ENCODE data around the gene CC2D2A.
"Not testable (repeated sequence)": the region's sequence is repeated elsewhere in the genome, so short reads cannot be mapped to it uniquely, and the experiment has no call there.

CC2D2A gene

DNA sequence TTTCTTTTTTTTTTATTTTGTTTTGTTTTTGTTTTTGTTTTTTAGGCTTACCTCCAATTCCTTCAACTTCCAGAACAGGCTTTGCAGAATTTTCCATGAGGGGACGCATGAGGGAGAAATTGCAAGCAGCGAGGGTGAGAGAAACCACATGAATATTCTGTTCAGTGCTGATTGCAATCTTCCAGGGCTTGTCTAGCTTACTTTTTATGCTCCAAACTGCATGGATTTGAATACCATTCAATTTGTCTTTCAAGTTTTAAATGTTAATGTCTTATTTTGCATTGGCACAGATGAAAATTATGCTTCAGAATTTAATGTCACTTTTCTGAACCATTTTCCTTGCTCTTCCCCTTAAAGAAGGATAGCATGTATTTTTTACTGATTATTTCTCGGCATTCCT, 32.7 kb downstream of the CC2D2A start:
- no peak for DNase-seq
- in situ Hi-C loops (cut with MboI; ENCODE audit: low pct_unique_long_range_greater_than_20kb, low sequenced_read_pairs): no loop called here

DNA sequence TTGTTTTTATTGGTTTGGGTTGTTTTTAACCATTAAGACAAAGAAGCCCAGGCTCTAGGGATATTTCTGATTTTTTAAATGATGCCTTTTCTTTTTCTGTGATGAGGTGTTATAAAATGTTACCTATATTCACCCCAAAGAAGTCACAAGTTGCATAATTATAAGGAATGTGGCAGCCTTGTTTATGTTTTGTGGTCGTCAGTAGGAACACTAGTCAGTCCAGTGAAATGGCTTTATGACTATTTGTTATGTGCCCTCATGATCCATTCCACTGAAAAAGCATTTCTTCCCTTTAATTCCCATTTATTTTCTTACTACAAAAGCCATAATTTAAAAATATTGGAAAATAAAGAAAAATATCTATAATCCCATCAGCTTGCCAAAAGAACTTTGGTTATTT, 34.4 kb downstream of the CC2D2A start:
- no peak for DNase-seq
- in situ Hi-C loops (cut with MboI; ENCODE audit: low pct_unique_long_range_greater_than_20kb, low sequenced_read_pairs): no loop called here

DNA sequence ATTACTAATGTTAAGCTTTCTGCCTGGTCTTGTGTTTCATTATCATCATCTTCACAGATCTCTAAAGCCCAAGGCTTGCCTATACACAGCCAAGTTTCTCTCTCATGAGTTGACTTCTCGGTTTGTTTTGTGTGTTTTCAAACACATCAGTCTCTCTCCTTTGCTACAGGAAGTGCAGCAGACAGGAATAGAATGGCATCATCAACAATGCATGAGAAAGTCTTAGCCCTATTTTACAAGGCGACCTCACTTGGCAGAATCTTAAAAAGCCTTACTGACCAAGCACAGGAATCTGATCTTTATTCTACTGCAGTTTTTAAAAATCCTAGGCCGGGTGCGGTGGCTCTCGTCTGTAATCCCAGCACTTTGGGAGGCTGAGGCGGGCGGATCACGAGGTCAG, 36.8 kb downstream of the CC2D2A start:
- in situ Hi-C loops (cut with MboI; ENCODE audit: low pct_unique_long_range_greater_than_20kb, low sequenced_read_pairs): no loop called here
- DNase-seq: no peak

DNA sequence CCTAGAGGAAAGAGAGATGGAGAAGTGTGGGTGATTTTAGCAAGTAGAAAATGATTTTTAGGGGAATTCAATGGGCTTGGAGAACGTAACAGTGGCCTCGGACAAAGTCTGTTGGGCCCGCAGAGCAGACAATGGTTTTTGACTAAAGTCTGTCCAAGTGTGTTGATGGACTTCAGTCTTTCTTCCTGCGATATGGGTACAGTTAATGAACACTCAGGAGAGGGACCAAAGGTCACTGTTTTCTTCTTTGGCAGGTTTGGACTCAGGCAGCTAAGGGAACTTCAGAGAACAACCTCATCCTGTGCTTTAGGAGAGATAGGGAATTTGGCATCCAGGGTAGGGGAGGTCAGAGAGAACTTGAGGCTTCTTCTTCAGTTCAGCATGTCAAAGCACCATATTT, 38.0 kb downstream of the CC2D2A start:
- in situ Hi-C loops (cut with MboI; ENCODE audit: low pct_unique_long_range_greater_than_20kb, low sequenced_read_pairs): no loop called here
- no peak for DNase-seq

DNA sequence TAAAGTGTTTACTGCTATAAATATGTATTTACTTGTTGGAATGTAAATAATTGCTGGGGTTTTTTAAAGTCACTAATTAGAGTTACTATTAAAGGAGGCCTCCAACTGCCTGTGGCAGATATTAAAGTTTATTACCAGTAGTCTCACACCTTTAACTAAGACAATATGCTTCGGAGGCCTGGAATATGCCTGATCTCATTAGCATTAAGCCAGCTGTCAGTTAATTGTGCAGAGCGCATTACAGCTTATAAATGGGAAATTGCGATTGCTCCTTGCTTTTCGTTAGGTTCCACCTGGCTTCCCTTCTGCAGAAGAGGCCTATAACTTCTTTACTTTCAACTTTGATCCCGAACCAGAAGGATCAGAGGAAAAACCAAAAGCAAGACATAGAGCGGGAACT, 41.3 kb downstream of the CC2D2A start:
- in situ Hi-C loops (cut with MboI; ENCODE audit: low pct_unique_long_range_greater_than_20kb, low sequenced_read_pairs): no loop called here

DNA sequence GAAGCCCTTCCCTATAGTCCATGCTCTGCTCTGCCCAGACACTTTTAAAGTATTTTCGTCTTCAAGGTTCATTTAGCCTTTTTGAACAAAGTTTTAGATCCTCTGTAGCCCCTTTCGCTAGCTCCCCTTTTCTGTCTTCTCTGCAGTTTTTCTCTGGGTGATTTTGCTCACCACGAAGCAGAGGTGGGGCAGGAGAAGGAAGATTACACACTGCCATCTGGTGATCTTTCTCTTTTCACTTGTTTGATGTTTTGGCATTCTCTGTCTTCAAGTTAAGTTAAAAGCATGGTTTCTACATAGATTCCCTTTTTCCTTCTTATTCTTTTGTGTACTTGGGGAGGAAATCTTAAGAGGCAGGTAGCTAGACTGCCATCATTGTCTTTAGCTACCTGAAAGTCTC, 43.9 kb downstream of the CC2D2A start:
- in situ Hi-C loops (cut with MboI; ENCODE audit: low pct_unique_long_range_greater_than_20kb, low sequenced_read_pairs): no loop called here

More for the DNA sequence above, 41.3 kb downstream of the CC2D2A start:
- no peak for DNase-seq

DNA sequence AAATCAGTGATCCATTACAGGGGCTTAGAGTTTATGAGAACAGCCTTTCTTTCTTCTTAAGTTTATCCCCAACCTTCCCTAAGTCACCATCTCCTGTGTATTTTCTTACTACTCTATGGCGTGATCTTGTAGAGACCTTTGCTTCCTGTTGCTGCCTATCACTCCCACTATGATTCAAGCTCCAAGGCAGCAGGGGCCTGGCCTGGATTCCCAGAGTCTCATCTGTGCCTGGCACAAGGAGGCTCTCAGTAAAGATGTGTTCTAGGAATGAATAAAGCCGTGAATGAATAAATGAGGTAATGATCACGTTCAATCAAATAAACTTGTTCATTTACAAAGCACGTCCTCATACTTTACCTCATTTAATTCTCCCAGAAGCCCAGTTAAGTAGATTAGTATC, 45.4 kb downstream of the CC2D2A start:
- DNase-seq: no peak
- in situ Hi-C loops (cut with MboI; ENCODE audit: low pct_unique_long_range_greater_than_20kb, low sequenced_read_pairs): no loop called here

More for the DNA sequence above, 43.9 kb downstream of the CC2D2A start:
- DNase-seq: no peak

DNA sequence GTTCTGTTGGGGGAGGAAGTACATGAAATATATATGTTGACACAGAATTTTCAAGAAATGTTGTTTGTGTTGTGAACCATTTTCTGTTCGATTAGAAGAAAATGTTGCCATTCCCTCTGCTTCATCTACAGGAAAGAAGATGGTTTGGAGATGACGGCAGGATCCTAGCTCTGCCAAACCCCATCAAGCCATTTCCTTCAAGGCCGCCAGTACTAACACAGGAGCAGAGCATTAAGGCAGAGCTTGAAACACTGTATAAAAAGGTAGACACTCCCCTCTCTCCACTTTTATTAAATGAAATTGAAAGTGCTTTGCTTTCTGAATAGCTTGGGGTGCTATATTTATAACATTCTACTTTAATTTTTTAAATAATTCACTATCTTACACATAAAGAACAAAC, 46.8 kb downstream of the CC2D2A start:
- in situ Hi-C loops (cut with MboI; ENCODE audit: low pct_unique_long_range_greater_than_20kb, low sequenced_read_pairs): no loop called here
- no peak for DNase-seq

DNA sequence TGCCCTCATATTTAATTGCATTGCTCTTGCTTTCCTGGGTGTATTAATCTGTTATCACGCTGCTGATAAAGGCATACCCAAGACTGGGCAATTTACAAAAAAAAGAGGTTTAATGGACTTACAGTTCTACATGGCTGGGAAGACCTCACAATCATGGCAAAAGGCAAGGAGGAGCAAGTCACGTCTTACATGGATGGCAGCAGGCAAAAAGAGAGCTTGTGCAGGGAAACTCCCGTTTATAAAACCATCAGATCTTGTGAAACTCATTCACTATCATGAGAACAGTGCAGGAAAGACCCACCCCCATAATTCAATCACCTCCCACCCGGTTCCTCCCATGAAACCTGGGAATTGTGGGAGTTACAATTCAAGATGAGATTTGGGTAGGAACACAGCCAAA, 48.0 kb downstream of the CC2D2A start:
- in situ Hi-C loops (cut with MboI; ENCODE audit: low pct_unique_long_range_greater_than_20kb, low sequenced_read_pairs): not testable (repeated sequence)

DNA sequence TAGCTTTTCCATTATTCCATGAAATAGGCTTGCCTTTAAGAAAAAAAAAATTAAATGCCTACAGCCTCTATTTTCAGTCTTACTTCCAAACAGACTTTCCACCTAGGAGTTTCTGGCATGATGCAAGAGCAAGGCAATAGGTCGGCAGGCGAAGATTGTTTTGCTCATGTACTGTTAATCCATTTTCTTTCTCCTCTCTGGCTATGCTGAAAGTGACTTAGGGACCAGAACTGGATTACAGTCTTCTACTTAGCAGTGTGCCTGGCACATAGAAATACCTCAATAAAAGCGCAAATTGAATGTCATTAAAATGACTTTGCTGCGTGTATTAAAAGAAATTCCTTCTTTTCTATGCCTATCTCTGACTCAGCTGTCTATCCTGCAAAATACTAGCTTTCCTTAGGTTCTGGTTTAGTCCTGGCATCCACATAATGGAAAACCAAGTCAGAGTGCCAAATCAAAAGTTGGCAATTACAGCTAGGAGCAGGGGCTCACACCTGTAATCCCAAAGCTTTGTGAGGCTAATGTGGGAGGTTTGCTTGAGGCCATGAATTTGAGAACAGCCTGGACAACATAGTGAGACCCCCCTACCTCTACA, 51.9 kb downstream of the CC2D2A start:
- DNase-seq: no peak
- in situ Hi-C loops (cut with MboI; ENCODE audit: low pct_unique_long_range_greater_than_20kb, low sequenced_read_pairs): no loop called here

More for the DNA sequence above, 48.0 kb downstream of the CC2D2A start:
- DNase-seq: not testable (repeated sequence)

DNA sequence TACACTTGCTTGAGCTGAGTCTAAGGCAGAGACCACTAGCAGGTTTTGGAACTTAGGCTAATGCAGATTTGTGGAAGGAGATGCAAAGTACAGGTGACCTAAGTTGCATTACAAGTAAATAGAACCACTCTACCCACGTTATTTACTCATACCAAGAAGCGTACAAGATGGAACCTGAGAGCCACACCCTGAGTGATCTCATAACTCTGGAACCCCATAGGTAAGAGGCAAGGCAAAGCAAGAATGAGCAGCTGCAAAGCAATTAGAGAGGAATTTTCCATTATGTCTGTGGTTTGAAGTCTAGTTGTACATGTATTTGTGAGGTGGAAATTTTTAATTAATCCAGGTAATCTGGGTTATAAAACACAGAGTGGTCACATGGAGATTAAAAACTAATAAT, 55.4 kb downstream of the CC2D2A start:
- in situ Hi-C loops (cut with MboI; ENCODE audit: low pct_unique_long_range_greater_than_20kb, low sequenced_read_pairs): no loop called here
- no peak for DNase-seq

DNA sequence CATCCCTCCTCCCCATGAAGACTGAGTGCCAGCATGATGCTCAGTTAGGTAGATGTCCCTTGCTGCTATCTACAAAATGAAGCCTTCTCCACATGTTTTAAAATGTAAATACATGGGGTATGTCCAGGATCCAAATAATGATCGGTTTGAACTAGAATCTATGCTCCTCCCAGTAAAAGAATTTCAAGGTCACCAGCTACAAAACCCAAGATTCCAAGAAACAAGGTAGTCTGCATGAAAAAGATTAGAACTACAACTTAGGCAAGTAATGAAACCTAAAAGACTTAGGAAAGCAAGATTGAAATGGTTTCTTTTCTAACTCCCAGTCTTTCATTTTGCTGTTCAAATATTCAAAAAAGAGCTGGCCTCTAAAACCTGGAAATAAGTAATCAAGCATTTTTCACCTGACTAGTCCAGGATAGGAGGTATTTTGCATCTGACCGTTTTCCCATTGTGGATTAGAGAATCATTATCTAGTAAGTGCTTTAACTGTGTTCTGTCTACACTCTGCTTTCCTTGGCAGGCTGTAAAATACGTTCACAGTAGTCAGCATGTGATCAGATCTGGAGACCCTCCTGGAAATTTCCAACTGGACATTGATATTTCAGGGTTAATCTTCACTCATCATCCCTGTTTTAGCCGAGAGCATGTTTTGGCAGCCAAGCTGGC, 57.4 kb downstream of the CC2D2A start:
- in situ Hi-C loops (cut with MboI; ENCODE audit: low pct_unique_long_range_greater_than_20kb, low sequenced_read_pairs): no loop called here
- DNase-seq: no peak

DNA sequence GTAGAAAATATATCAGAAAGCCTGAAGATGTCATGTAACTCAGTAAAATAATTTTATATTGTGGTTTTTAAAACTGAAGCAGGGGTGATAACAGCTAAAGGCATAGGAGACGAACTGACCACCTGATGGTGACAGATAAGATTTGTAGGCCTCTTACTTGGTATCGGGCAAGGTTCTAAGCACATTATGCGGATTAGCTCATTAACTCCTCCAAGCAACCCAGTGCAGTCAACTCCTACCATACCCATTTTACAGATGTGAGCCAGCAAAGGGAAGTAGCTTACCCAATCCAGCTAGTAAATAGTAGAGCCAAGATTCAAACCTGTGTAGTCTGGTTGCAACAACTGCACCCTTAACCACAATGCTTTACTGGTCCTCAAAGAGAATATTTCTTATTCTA, 62.1 kb downstream of the CC2D2A start:
- no peak for DNase-seq
- in situ Hi-C loops (cut with MboI; ENCODE audit: low pct_unique_long_range_greater_than_20kb, low sequenced_read_pairs): no loop called here

DNA sequence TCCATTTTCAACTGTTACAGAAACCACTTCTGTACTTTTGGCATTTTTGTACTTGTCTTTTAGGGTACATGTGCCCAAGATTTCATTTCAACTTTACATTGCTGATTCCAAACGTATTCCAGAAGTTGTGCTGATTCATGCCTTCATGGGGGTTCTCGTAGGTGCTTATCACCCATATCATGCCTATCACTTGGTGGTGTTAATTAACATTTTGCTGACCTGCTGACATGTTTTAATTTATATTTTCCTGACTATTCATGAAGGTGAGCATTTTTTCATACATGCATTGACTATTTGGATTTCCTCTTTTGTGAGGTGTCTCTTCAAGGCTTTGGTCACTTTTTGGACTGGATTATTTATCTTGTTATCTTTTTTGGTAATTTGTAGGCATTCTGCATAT, 64.1 kb downstream of the CC2D2A start:
- in situ Hi-C loops (cut with MboI; ENCODE audit: low pct_unique_long_range_greater_than_20kb, low sequenced_read_pairs): no loop called here
- no peak for DNase-seq

DNA sequence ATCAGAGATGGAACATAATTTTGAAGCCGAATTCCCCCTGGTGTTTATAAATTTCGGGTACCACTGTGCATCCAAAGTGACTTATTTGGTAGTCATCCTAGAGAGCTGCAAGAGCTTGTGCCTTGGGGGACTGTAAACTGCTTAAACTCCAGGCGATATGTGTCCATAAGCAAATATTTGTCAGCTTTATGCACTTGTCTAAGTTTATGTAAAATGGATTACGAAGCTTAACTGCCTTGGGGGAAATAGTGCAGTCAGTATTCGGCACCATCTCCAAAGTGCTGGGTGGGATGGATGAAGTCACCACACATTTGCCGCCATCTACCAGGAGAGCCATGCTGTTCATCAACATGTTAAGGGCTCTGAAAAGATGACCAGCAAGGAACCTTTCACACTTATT, 65.9 kb downstream of the CC2D2A start:
- DNase-seq: no peak
- in situ Hi-C loops (cut with MboI; ENCODE audit: low pct_unique_long_range_greater_than_20kb, low sequenced_read_pairs): no loop called here

DNA sequence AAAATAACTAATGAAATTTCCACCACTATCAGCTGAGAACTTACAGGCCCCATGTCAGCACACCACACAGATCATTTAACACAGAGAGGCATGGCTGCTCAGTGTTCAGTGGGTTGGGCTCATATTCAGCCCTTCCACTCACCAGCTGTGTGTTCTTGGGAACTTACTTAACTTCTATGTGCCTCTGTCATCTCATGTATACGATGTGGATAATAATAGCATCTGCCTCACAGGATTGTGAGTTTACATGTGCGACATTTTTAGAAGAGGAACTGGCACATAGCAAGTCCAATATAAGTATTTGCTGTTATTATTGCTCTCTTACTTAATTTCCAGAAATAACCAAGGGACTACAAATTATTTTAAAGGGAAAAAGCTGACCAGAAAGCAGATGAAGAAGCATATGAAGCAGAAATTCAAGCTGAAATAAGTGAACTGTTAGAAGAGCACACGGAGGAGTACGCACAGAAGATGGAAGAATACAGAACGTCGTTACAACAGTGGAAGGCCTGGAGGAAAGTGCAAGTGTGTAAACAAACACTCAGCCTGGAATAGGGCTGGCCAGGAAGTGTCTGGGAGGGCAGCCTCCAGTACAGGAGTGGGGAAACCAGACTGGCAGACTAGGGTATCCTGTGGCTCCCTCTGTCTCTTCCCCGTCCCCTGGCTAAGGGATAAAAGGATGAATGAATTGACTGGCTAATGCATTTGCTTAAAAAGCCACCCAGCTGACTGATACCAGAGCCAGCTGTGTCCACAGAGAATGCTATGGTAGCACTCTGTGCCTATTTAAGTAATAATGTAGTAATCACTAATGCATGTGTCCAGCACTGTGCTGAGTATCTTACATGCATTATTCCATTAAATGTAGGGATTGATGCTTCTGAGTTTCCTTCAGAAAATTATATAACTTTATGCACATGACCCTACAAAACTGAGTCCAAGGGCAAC, 67.1 kb downstream of the CC2D2A start:
- DNase-seq: no peak

DNA sequence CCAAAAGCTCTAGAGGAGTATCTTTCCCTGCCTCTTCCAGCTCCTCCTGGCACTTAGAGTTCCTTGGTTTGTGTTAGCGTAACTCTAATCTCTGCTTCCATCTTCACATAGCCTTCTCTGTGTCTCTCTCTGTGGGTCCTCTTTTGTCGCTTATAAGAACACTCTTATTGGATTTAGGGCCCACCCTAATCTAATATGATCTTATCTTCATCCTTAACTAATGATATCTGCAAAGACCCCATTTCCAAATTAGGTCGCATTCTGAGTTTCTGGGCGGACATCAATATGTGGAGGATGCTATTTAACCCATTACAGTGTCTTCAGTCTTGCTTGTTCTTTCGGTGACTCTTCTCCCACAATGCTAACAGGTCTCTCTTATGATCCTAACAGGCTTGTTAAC, 72.3 kb downstream of the CC2D2A start:
- in situ Hi-C loops (cut with MboI; ENCODE audit: low pct_unique_long_range_greater_than_20kb, low sequenced_read_pairs): no loop called here
- no peak for DNase-seq

More for the DNA sequence above, 67.1 kb downstream of the CC2D2A start:
- in situ Hi-C loops (cut with MboI; ENCODE audit: low pct_unique_long_range_greater_than_20kb, low sequenced_read_pairs): no loop called here

DNA sequence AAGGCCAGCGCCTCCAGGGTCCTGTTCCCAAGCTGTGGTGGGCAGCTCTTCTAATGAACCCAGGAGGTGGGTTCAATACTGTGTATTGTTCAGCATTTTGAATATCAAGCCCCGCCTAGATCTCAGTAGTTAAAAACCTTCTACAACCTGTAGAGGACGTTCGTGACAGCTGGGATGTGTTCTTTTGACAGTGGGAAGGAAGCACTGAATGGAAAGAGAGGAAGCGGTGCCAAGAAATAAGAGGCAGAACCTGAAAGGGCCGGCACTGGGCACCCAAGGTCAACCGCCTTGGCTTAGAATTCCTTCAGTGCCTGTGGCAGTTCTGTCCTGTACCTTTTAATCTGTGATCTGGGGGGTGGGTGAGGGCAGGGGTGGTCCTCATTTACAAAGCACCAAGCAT, 73.1 kb downstream of the CC2D2A start:
- in situ Hi-C loops (cut with MboI; ENCODE audit: low pct_unique_long_range_greater_than_20kb, low sequenced_read_pairs): no loop called here
- DNase-seq: no peak

DNA sequence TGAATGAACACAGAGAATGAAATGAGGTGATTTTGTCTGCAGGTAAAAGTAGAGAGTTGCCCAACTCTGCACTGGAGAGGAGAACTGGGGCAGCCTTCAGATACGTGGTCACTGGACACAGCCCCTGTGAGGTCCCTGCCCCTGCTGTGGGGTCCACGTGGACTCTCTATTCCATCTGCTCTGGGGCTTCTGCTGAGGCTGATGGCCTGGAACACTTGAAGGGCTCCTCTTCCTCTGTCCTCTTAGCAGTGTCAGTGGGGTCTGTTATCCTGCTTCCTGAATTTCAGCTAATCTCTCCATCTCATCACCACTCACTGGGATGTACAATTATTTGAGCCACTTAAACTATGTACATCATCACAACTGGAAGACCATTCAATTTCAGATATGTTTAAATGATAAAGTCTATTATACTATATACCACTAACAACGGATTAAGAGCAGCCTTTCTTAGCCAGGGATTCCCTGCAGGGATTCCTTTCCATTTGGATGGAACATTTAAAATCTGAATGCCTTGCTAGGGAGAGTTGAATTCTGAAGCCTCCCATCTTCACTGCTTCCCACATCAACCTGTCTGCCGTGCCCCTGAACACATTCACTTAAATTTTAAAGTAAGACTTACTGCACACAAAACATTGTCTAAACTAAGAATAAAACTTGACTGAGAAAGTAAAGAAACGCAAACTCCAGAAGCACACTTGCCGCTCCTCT, 74.0 kb downstream of the CC2D2A start:
- in situ Hi-C loops (cut with MboI; ENCODE audit: low pct_unique_long_range_greater_than_20kb, low sequenced_read_pairs): no loop called here
- DNase-seq: no peak
